Measurements from ENCODE around the gene CERS6. TPM values are rescaled to one million over a fixed set of nuclear protein-coding genes. Genes with fewer than 3 reads are reported as not detected.
"Not testable (repeated sequence)": the region's sequence is repeated elsewhere in the genome, so short reads cannot be mapped to it uniquely, and the experiment has no call there.

CERS6 gene
- total and polyA plus RNA-seq, 2 donors from 2014 or later = 9.4 to 18.8 TPM

DNA sequence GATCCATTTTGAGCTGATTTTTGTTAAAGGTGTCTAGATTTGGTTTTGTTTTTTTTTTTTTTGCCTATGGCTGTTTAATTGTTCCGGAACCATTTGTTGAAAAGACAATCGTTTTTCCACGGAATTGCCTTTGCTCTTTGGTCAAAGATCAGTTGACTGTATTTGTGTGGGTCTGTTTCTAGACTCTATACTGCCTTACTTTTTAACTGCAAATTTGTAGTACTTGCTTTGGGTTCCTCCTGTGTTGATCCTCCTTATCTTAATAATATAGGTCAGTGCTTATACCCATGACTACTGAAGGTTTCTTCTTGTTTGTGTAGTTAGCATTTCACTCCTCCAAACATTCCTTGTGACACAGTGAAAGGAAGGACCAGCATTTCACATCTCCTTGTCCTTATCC is 30.4 kb downstream of the CERS6 start:
- FAIRE-seq = no peak
- Histone ChIP-seq H3K9me3 (ENCODE audit: control insufficient read depth in 2 of 3, insufficient read depth in 1 of 3, low read length in 3 of 3) (no peaks in the 10 kb centered on the region), H3K4me3 (ENCODE audit: low read length in 3 of 3) (no peak overlapping the region), H3K27ac (ENCODE audit: low read depth in 2 of 2, low read length in 2 of 2) (no peak overlapping the region), H3K9ac (ENCODE audit: low read length in 3 of 3) (no peak overlapping the region), H3K4me1 (ENCODE audit: control insufficient read depth in 2 of 3, insufficient read depth in 2 of 3, low read depth in 1 of 3, low read length in 3 of 3) (peaks cover 0 to 4% (median 0%) of the 10 kb centered on the region in 3 donors), H3K36me3 (ENCODE audit: control insufficient read depth in 2 of 3, insufficient read depth in 3 of 3, low read length in 3 of 3) (no peaks in the 10 kb centered on the region), H3K27me3 (ENCODE audit: control insufficient read depth, insufficient read depth, low read length) (no peaks in the 10 kb centered on the region)
- intact Hi-C loops (cut with DNase I) = no loop called here
- TF ChIP-seq, protein P1, sequence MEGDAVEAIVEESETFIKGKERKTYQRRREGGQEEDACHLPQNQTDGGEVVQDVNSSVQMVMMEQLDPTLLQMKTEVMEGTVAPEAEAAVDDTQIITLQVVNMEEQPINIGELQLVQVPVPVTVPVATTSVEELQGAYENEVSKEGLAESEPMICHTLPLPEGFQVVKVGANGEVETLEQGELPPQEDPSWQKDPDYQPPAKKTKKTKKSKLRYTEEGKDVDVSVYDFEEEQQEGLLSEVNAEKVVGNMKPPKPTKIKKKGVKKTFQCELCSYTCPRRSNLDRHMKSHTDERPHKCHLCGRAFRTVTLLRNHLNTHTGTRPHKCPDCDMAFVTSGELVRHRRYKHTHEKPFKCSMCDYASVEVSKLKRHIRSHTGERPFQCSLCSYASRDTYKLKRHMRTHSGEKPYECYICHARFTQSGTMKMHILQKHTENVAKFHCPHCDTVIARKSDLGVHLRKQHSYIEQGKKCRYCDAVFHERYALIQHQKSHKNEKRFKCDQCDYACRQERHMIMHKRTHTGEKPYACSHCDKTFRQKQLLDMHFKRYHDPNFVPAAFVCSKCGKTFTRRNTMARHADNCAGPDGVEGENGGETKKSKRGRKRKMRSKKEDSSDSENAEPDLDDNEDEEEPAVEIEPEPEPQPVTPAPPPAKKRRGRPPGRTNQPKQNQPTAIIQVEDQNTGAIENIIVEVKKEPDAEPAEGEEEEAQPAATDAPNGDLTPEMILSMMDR (IDR thresholded peaks at IDR 0.05; ENCODE audit: borderline replicate concordance, extremely low read depth, insufficient read depth) = no peak
- no peak for DNase-seq

DNA sequence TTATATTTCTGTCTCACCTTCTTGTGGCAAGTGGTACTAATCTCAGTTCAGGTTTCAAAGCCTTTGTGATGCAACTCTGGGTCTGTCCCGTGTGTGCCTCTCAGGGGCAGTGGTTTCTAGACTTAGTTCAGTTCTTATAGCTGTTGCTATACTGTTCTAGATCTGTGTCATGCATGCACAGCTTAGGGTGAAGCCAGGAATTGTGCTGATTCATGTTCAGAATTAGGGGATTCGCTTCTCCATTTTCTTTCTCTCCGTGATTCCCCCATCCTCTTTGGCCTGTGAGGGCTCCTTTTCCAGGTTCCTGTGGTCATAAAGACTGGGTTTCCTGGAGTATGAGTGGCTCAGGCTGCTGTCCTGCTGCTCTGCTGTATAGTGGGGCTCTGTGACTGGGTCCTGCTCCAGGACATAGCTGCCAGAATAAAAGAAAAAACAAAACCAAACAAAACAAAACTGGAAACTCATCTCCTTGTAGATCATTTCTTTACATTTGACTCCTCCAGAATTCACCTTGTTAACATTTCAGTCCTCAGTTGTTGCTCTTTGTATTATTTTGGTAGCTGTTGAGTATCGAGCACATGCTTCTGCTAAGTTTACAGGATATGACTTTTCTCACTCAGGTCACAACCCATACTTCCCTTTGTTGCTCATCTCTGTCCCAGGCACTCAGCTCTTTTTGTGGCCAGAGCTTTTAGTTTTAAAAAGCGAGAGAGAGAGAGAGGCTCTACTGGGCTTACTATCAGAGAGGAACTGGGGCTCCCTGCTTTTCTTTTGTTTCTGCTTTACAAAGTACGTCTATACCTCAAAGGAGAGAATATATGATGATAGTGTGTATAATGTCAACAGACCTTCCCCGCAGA is 34.2 kb downstream of the CERS6 start:
- DNase-seq = peak in 2 of 5 donors; percentile 26 to 33
- Histone ChIP-seq H3K9ac (ENCODE audit: low read length in 3 of 3) (no peak overlapping the region), H3K4me1 (ENCODE audit: control insufficient read depth in 2 of 3, insufficient read depth in 2 of 3, low read depth in 1 of 3, low read length in 3 of 3) (peaks cover 0 to 4% (median 0%) of the 10 kb centered on the region in 3 donors), H3K9me3 (ENCODE audit: control insufficient read depth in 2 of 3, insufficient read depth in 1 of 3, low read length in 3 of 3) (no peaks in the 10 kb centered on the region), H3K27ac (ENCODE audit: low read depth in 2 of 2, low read length in 2 of 2) (no peak overlapping the region), H3K4me3 (ENCODE audit: low read length in 3 of 3) (no peak overlapping the region), H3K27me3 (ENCODE audit: control insufficient read depth, insufficient read depth, low read length) (no peaks in the 10 kb centered on the region), H3K36me3 (ENCODE audit: control insufficient read depth in 2 of 3, insufficient read depth in 3 of 3, low read length in 3 of 3) (no peaks in the 10 kb centered on the region)
- FAIRE-seq = no peak
- TF ChIP-seq, protein P1 (IDR thresholded peaks at IDR 0.05; ENCODE audit: borderline replicate concordance, extremely low read depth, insufficient read depth) = no peak
- intact Hi-C loops (cut with DNase I) = no loop called here

DNA sequence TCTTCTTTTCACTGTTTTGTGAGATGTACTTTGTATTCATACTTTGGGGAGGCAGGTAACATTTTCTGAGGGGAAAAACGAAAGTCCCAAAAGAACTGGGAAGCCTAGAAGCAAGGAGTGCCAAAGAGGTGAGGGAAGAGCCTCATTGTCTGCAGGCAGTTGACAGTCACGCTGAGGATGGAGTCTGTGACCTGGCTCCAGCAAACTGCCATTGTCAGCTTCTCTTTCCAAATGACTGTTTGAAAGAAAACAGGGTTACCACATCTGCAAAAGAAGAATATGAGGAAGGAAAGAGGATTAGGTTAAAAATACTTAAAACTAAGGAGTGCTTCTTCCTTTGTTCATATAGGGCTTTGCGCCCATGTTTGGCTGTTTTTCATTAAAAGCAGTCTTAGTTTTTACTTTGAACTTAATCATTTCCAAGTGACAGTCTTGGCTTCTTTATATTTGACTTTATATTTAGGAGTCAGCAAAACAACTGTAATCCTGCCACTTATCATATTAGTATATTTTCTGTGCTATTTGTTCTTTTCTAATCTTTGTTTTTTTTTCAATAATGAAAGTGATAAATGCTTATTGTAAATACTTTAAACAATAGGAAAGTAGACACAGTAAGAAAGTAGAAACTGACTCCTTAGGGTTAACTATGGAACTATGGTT is 35.0 kb downstream of the CERS6 start:
- peaks cover 0 to 4% (median 0%) of the 10 kb centered on the region in 3 donors for H3K4me1 ChIP-seq (ENCODE audit: control insufficient read depth in 2 of 3, insufficient read depth in 2 of 3, low read depth in 1 of 3, low read length in 3 of 3)
- FAIRE-seq = no peak
- H3K36me3 ChIP-seq (ENCODE audit: control insufficient read depth in 2 of 3, insufficient read depth in 3 of 3, low read length in 3 of 3) = no peaks in the 10 kb centered on the region
- TF ChIP-seq, protein P1 (IDR thresholded peaks at IDR 0.05; ENCODE audit: borderline replicate concordance, extremely low read depth, insufficient read depth) = no peak
- intact Hi-C loops (cut with DNase I) = no loop called here
- no peaks in the 10 kb centered on the region for H3K27me3 ChIP-seq (ENCODE audit: control insufficient read depth, insufficient read depth, low read length)
- H3K4me3 ChIP-seq (ENCODE audit: low read length in 3 of 3) = no peak overlapping the region
- no peaks in the 10 kb centered on the region for H3K9me3 ChIP-seq (ENCODE audit: control insufficient read depth in 2 of 3, insufficient read depth in 1 of 3, low read length in 3 of 3)
- DNase-seq = no peak
- no peak overlapping the region for H3K9ac ChIP-seq (ENCODE audit: low read length in 3 of 3)
- H3K27ac ChIP-seq (ENCODE audit: low read depth in 2 of 2, low read length in 2 of 2) = no peak overlapping the region

DNA sequence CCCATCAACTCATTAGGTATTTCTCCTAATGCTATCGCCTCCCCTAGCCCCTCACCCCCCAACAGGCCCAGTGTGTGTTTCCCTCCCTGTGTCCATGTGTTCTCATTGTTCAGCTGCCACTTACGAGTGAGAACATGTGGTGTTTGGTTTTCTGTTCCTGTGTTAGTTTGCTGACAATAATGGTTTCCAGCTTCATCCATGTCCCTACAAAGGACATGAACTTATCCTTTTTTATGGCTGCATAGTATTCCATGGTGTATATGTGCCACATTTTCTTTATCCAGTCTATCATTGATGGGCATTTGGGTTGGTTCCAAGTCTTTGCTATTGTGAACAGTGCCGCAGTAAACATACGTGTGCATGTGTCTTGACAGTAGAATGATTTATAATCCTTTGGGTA is 35.7 kb downstream of the CERS6 start:
- DNase-seq; intact Hi-C loops (cut with DNase I); FAIRE-seq; H3K9ac ChIP-seq (ENCODE audit: low read length in 3 of 3); H3K9me3 ChIP-seq (ENCODE audit: control insufficient read depth in 2 of 3, insufficient read depth in 1 of 3, low read length in 3 of 3); H3K27ac ChIP-seq (ENCODE audit: low read depth in 2 of 2, low read length in 2 of 2); H3K4me3 ChIP-seq (ENCODE audit: low read length in 3 of 3); H3K4me1 ChIP-seq (ENCODE audit: control insufficient read depth in 2 of 3, insufficient read depth in 2 of 3, low read depth in 1 of 3, low read length in 3 of 3); H3K27me3 ChIP-seq (ENCODE audit: control insufficient read depth, insufficient read depth, low read length); H3K36me3 ChIP-seq (ENCODE audit: control insufficient read depth in 2 of 3, insufficient read depth in 3 of 3, low read length in 3 of 3): not testable (repeated sequence)

DNA sequence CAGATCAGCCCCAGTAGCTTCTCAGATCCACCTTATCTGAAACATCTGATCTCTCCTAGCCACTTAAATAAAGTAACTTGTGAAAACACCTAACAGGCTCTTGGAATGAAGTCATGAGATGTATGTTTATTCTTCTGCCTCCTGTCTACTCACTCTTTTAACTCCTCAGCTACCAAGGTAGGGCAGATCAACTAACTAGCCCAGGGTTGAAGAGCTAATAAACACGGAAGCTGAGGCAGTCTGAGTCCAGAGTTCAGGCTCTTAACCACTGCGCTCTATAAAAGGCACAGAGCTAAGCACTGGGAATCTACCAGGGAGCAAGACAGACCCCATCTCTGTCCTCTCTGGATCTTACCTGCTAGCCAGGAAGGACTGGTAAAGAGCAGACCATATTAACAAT is 37.1 kb downstream of the CERS6 start:
- H3K9me3 ChIP-seq (ENCODE audit: control insufficient read depth in 2 of 3, insufficient read depth in 1 of 3, low read length in 3 of 3); H3K27me3 ChIP-seq (ENCODE audit: control insufficient read depth, insufficient read depth, low read length); H3K9ac ChIP-seq (ENCODE audit: low read length in 3 of 3); H3K4me1 ChIP-seq (ENCODE audit: control insufficient read depth in 2 of 3, insufficient read depth in 2 of 3, low read depth in 1 of 3, low read length in 3 of 3); intact Hi-C loops (cut with DNase I); DNase-seq; H3K27ac ChIP-seq (ENCODE audit: low read depth in 2 of 2, low read length in 2 of 2); FAIRE-seq; H3K4me3 ChIP-seq (ENCODE audit: low read length in 3 of 3); H3K36me3 ChIP-seq (ENCODE audit: control insufficient read depth in 2 of 3, insufficient read depth in 3 of 3, low read length in 3 of 3): not testable (repeated sequence)

Measured in kidney (tissue), 14 donors.